ENCODE results near the gene SH3D19.

SH3D19 gene

DNA sequence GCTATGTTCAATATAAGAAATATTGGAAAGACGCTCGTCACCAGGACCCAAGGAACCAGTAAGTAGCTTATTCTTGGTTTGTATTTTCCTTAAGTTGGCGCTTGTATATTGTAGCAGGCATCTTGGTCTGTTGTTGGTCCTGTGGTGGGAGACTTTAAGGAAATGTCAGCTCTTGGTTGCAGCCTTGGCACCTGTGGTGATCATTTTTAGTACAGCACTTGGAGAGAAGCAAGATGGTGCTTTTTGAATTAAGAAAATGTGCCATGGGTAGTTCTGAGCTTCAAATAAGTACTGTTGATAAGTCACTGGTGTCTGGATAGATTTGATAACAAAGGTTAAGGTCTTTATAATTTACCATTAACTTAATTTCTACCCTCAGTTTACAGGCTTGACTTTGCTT lies 224.9 kb downstream of the SH3D19 start:
- TF ChIP-seq, protein P1, sequence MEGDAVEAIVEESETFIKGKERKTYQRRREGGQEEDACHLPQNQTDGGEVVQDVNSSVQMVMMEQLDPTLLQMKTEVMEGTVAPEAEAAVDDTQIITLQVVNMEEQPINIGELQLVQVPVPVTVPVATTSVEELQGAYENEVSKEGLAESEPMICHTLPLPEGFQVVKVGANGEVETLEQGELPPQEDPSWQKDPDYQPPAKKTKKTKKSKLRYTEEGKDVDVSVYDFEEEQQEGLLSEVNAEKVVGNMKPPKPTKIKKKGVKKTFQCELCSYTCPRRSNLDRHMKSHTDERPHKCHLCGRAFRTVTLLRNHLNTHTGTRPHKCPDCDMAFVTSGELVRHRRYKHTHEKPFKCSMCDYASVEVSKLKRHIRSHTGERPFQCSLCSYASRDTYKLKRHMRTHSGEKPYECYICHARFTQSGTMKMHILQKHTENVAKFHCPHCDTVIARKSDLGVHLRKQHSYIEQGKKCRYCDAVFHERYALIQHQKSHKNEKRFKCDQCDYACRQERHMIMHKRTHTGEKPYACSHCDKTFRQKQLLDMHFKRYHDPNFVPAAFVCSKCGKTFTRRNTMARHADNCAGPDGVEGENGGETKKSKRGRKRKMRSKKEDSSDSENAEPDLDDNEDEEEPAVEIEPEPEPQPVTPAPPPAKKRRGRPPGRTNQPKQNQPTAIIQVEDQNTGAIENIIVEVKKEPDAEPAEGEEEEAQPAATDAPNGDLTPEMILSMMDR (conservative IDR thresholded peaks at IDR 0.05; ENCODE audit: low read depth, low read length) = no peak
- no peak for DNase-seq (ENCODE audit: low read depth)
- H3K4me3 ChIP-seq (ENCODE audit: low read length) = peak overlapping the region; percentile 100

DNA sequence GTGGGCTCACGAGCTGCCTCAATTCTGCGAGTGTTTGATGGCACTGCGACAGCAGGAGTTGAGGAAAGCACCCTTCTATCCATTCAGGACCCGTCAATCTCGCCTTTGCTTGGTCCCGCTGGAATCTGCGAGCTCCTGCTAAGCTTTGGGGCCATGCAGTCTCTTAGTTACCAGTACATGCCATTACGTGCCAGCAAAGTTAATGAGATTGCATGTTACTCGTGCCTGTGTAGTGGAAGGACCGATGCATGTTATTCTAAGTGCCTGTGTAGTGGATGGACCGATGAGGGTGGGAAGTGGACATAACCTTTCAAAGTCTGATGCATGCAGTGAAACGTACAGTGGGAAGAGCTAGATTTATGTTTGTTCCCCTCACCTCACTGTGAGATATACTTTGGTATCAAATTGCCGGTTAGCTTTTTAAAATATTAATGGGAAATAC lies 225.4 kb downstream of the SH3D19 start:
- TF ChIP-seq, protein P1 (conservative IDR thresholded peaks at IDR 0.05; ENCODE audit: low read depth, low read length) = no peak
- H3K4me3 ChIP-seq (ENCODE audit: low read length) = peak overlapping the region; percentile 100
- DNase-seq (ENCODE audit: low read depth) = peak; percentile 31

DNA sequence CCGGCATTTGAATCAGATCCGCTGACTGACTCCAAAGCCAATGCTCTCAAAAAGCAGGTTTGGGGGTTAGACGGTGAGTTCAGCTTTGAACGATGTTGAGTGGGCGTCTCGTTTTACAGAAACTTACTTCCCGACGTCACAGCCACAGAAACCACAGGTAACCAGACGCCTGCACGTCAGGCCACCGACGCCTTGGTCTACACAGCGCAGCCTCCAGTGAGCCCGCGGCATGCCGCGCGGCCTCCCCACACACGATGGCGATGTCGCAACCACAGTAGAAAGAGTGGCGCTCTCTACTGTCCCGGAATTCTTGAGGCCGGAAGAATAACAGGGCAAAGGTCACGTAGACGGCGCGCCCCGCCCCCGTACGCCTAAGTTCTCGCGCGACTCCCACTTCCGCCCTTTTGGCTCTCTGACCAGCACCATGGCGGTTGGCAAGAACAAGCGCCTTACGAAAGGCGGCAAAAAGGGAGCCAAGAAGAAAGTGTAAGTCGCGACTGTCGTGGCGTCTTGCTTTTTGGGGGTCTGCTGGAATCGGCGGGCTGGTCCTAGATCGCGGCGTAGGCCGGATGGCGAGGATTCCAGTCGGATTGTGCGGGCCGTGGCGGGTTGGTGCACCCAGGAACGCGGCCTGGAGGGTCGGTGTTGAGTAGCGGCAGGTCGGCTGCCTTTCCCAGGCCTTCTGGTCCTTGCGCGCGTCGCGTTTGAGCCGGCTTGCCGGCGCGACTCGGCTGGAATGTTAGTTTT lies 226.0 kb downstream of the SH3D19 start, which contains the start of gene RPS3A:
Gene RPS3A (plus strand): TSS at position 400 of the 747 bp plus-strand sequence. CDS start 25 bp downstream, at position 425.
- peak within 1 kb of the TSS; percentile 100 for H3K4me3 ChIP-seq (ENCODE audit: low read length)
- TF ChIP-seq, protein P1 (conservative IDR thresholded peaks at IDR 0.05; ENCODE audit: low read depth, low read length) = peak; percentile 85
- DNase-seq (ENCODE audit: low read depth) = peak; percentile 92

DNA sequence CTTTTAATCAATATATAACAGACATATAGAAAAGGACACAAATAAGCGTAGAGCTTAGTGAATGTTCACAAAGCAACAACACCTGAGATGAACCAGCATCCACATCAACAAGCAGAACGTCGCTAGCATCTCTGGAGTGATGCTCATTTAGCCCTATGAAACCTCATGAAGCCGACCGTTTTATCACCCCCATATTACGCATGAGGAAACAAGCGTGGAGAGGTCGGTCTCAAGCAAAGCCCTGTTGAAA lies 226.5 kb downstream of the SH3D19 start:
- no peak for DNase-seq (ENCODE audit: low read depth)
- H3K4me3 ChIP-seq (ENCODE audit: low read length) = peak overlapping the region; percentile 100
- TF ChIP-seq, protein P1 (conservative IDR thresholded peaks at IDR 0.05; ENCODE audit: low read depth, low read length) = no peak

DNA sequence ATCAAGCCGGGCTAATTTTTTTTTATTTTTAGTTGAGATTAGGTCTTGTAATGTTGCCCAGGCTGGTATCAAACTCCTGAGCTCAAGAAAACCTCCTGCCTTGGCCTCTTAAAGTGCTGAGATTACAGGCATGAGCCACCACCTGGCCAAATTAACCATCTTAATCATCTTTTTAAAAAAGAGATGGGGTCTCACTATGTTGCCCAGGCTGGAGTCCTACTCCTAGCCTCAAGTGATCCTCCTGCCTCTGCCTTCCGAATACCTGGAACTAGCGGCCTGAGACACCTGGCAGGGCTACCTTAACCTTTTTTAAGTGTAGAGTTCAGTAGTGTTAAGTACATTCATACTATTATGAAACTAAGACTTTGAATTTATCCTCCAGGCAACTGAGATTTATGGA lies 227.6 kb downstream of the SH3D19 start:
- TF ChIP-seq, protein P1 (conservative IDR thresholded peaks at IDR 0.05; ENCODE audit: low read depth, low read length) = no peak
- no peak for DNase-seq (ENCODE audit: low read depth)
- no peak overlapping the region for H3K4me3 ChIP-seq (ENCODE audit: low read length)

DNA sequence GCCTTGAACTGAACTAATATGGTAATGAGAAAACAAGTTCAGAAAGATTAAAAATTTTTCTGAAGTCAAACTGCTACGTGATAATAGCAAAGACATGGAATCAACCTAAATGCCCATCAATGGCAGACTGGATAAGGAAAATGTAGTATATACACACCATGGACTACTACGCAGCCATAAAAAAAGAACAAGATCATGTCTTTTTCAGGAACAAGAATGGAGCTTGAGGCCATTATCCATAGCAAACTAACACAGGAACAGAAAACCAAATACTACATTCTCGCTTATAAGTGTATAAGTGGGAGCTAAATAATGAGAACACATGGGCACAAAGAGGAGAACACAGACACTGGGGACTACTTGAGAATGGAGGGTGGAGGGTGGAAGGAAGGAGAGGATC lies 230.3 kb downstream of the SH3D19 start:
- no peak for DNase-seq (ENCODE audit: low read depth)
- TF ChIP-seq, protein P1 (conservative IDR thresholded peaks at IDR 0.05; ENCODE audit: low read depth, low read length) = no peak
- no peak overlapping the region for H3K4me3 ChIP-seq (ENCODE audit: low read length)

DNA sequence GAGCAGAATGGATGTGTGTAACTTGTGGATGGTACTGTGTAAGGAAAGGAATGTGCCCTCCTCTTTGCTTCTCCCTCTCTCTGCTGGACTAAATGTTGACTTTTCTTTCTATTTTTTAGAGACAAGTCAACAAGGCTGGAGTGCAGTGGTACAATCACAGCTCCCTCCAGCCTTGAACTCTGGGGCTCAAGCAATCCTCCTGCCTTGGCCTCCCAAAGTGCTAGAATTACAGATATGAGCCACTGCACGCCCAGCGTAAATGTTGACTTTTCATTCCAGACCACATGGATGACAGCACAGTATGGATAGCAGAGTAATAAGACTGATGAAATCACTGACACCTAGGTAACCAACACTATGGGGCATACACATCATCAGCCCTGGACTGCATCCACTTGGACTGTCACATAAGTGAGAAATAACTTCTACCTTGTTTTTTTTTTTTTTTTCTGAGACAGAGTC lies 231.1 kb downstream of the SH3D19 start:
- no peak for DNase-seq (ENCODE audit: low read depth)
- H3K4me3 ChIP-seq (ENCODE audit: low read length) = no peak overlapping the region
- TF ChIP-seq, protein P1 (conservative IDR thresholded peaks at IDR 0.05; ENCODE audit: low read depth, low read length) = no peak
